ENCODE results near the gene ANKRD63. TPM values are rescaled to one million over a fixed set of nuclear protein-coding genes. Genes with fewer than 3 reads are reported as not detected.

ANKRD63 gene
- polyA plus RNA-seq, 3 donors from 2014 or later: not detected

GRCh38 chr15:40297356-40297755 is 14.5 kb upstream of the ANKRD63 start:
- H3K27ac Mint-ChIP-seq: peak overlapping the region in 2 of 6 donors; percentile 6 to 34

GRCh38 chr15:40296561-40297230 is 13.8 kb upstream of the ANKRD63 start:
- Mint-ChIP-seq H3K4me1 (peaks cover 10 to 16% of the 10 kb centered on the region in 2 donors), H3K27ac (peak overlapping the region in 4 of 6 donors; percentile 28 to 65 (median 48)), H3K36me3 (peaks cover 20 to 53% (median 24%) of the 10 kb centered on the region in 3 donors), H3K4me3 (no peak overlapping the region), H3K27me3 (ENCODE audit: low read depth in 3 of 3) (no peaks in the 10 kb centered on the region), H3K9me3 (no peaks in the 10 kb centered on the region)
- DNase-seq: no peak

More at GRCh38 chr15:40297356-40297755, 14.5 kb upstream of the ANKRD63 start:
- Mint-ChIP-seq H3K9me3 (no peaks in the 10 kb centered on the region), H3K27me3 (ENCODE audit: low read depth in 3 of 3) (no peaks in the 10 kb centered on the region), H3K4me3 (no peak overlapping the region), H3K36me3 (peaks cover 20 to 53% (median 24%) of the 10 kb centered on the region in 3 donors), H3K4me1 (peaks cover 10 to 16% of the 10 kb centered on the region in 2 donors)
- DNase-seq: no peak

- Mint-ChIP-seq H3K9me3 (no peaks in the 10 kb centered on the region), H3K4me3 (no peak overlapping the region), H3K27me3 (ENCODE audit: low read depth in 3 of 3) (no peaks in the 10 kb centered on the region), H3K27ac (peak overlapping the region in 1 of 6 donors; percentile 73), H3K4me1 (peaks cover 8 to 16% of the 10 kb centered on the region in 2 donors), H3K36me3 (peaks cover 20 to 51% (median 24%) of the 10 kb centered on the region in 3 donors)
- no peak for DNase-seq
Observed at GRCh38 chr15:40295877-40296560, 13.2 kb upstream of the ANKRD63 start.

GRCh38 chr15:40295297-40295696 is 12.4 kb upstream of the ANKRD63 start:
- Mint-ChIP-seq H3K9me3 (no peaks in the 10 kb centered on the region), H3K4me1 (peaks cover 5 to 9% of the 10 kb centered on the region in 2 donors), H3K4me3 (no peak overlapping the region), H3K27me3 (ENCODE audit: low read depth in 3 of 3) (no peaks in the 10 kb centered on the region), H3K36me3 (peaks cover 14 to 44% (median 17%) of the 10 kb centered on the region in 3 donors), H3K27ac (peak overlapping the region in 2 of 6 donors; percentile 48 to 74)
- DNase-seq: no peak

GRCh38 chr15:40293905-40294895 is 11.3 kb upstream of the ANKRD63 start:
- Mint-ChIP-seq H3K36me3 (peaks cover 6 to 39% (median 9%) of the 10 kb centered on the region in 3 donors), H3K4me1 (peaks cover 2 to 3% of the 10 kb centered on the region in 2 donors)
- no peak for DNase-seq

GRCh38 chr15:40293006-40293405 is 10.1 kb upstream of the ANKRD63 start:
- DNase-seq: no peak
- H3K4me3 Mint-ChIP-seq: no peak overlapping the region
- H3K36me3 Mint-ChIP-seq: peaks cover 5 to 36% (median 6%) of the 10 kb centered on the region in 3 donors
- H3K27me3 Mint-ChIP-seq (ENCODE audit: low read depth in 3 of 3): no peaks in the 10 kb centered on the region
- H3K27ac Mint-ChIP-seq: no peak overlapping the region
- H3K4me1 Mint-ChIP-seq: peaks cover 0 to 2% of the 10 kb centered on the region in 2 donors
- H3K9me3 Mint-ChIP-seq: no peaks in the 10 kb centered on the region

More at GRCh38 chr15:40293905-40294895, 11.3 kb upstream of the ANKRD63 start:
- no peak overlapping the region for H3K4me3 Mint-ChIP-seq
- no peaks in the 10 kb centered on the region for H3K27me3 Mint-ChIP-seq (ENCODE audit: low read depth in 3 of 3)
- no peaks in the 10 kb centered on the region for H3K9me3 Mint-ChIP-seq
- H3K27ac Mint-ChIP-seq: no peak overlapping the region

- peaks cover 0 to 28% (median 0%) of the 10 kb centered on the region in 3 donors for H3K36me3 Mint-ChIP-seq
- H3K27me3 Mint-ChIP-seq (ENCODE audit: low read depth in 3 of 3): no peaks in the 10 kb centered on the region
- H3K4me1 Mint-ChIP-seq: peaks cover 0 to 2% of the 10 kb centered on the region in 2 donors
- no peak for DNase-seq
- H3K4me3 Mint-ChIP-seq: no peak overlapping the region
- H3K9me3 Mint-ChIP-seq: no peaks in the 10 kb centered on the region
- H3K27ac Mint-ChIP-seq: no peak overlapping the region
Observed at GRCh38 chr15:40292246-40292645, 9.4 kb upstream of the ANKRD63 start.

- H3K36me3 Mint-ChIP-seq: peaks cover 0 to 18% (median 0%) of the 10 kb centered on the region in 3 donors
- no peaks in the 10 kb centered on the region for H3K4me1 Mint-ChIP-seq
- H3K27me3 Mint-ChIP-seq (ENCODE audit: low read depth in 3 of 3): no peaks in the 10 kb centered on the region
- H3K9me3 Mint-ChIP-seq: no peaks in the 10 kb centered on the region
- no peak overlapping the region for H3K4me3 Mint-ChIP-seq
- H3K27ac Mint-ChIP-seq: no peak overlapping the region
- DNase-seq: no peak
Observed at GRCh38 chr15:40290918-40291574, 8.2 kb upstream of the ANKRD63 start.

GRCh38 chr15:40290545-40290917 is 7.7 kb upstream of the ANKRD63 start:
- no peaks in the 10 kb centered on the region for H3K27me3 Mint-ChIP-seq (ENCODE audit: low read depth in 3 of 3)
- H3K27ac Mint-ChIP-seq: no peak overlapping the region
- H3K36me3 Mint-ChIP-seq: peaks cover 0 to 16% (median 0%) of the 10 kb centered on the region in 3 donors
- H3K4me3 Mint-ChIP-seq: no peak overlapping the region
- no peak for DNase-seq
- no peaks in the 10 kb centered on the region for H3K4me1 Mint-ChIP-seq
- no peaks in the 10 kb centered on the region for H3K9me3 Mint-ChIP-seq

- no peaks in the 10 kb centered on the region for H3K27me3 Mint-ChIP-seq (ENCODE audit: low read depth in 3 of 3)
- peak overlapping the region in 1 of 6 donors; percentile 64 for H3K27ac Mint-ChIP-seq
- DNase-seq: no peak
- no peak overlapping the region for H3K4me3 Mint-ChIP-seq
- H3K9me3 Mint-ChIP-seq: no peaks in the 10 kb centered on the region
- H3K4me1 Mint-ChIP-seq: no peaks in the 10 kb centered on the region
- peaks cover 0 to 13% (median 0%) of the 10 kb centered on the region in 3 donors for H3K36me3 Mint-ChIP-seq
Observed at GRCh38 chr15:40289140-40289775, 6.4 kb upstream of the ANKRD63 start.

- Mint-ChIP-seq H3K36me3 (peaks cover 0 to 7% (median 0%) of the 10 kb centered on the region in 3 donors), H3K27me3 (ENCODE audit: low read depth in 3 of 3) (peaks cover 0 to 4% (median 0%) of the 10 kb centered on the region in 3 donors), H3K4me1 (peaks cover 0 to 2% of the 10 kb centered on the region in 2 donors), H3K27ac (peak overlapping the region in 1 of 6 donors; percentile 48), H3K4me3 (no peak overlapping the region), H3K9me3 (no peaks in the 10 kb centered on the region)
- DNase-seq: no peak
Observed at GRCh38 chr15:40287968-40288367, 5.1 kb upstream of the ANKRD63 start.

- Mint-ChIP-seq H3K9me3 (no peaks in the 10 kb centered on the region), H3K4me1 (peaks cover 0 to 2% of the 10 kb centered on the region in 2 donors), H3K4me3 (no peak overlapping the region), H3K27me3 (ENCODE audit: low read depth in 3 of 3) (peaks cover 0 to 4% (median 0%) of the 10 kb centered on the region in 3 donors), H3K27ac (peak overlapping the region in 2 of 6 donors; percentile 48 to 61), H3K36me3 (peaks cover 0 to 6% (median 0%) of the 10 kb centered on the region in 3 donors)
- no peak for DNase-seq
Observed at GRCh38 chr15:40287505-40287904, 4.6 kb upstream of the ANKRD63 start.
